Measurements from ENCODE around the gene OR2C3.

GRCh38 chr1:247576514-247576913, 40.3 kb upstream of the OR2C3 start:
- TF ChIP-seq, protein P1, sequence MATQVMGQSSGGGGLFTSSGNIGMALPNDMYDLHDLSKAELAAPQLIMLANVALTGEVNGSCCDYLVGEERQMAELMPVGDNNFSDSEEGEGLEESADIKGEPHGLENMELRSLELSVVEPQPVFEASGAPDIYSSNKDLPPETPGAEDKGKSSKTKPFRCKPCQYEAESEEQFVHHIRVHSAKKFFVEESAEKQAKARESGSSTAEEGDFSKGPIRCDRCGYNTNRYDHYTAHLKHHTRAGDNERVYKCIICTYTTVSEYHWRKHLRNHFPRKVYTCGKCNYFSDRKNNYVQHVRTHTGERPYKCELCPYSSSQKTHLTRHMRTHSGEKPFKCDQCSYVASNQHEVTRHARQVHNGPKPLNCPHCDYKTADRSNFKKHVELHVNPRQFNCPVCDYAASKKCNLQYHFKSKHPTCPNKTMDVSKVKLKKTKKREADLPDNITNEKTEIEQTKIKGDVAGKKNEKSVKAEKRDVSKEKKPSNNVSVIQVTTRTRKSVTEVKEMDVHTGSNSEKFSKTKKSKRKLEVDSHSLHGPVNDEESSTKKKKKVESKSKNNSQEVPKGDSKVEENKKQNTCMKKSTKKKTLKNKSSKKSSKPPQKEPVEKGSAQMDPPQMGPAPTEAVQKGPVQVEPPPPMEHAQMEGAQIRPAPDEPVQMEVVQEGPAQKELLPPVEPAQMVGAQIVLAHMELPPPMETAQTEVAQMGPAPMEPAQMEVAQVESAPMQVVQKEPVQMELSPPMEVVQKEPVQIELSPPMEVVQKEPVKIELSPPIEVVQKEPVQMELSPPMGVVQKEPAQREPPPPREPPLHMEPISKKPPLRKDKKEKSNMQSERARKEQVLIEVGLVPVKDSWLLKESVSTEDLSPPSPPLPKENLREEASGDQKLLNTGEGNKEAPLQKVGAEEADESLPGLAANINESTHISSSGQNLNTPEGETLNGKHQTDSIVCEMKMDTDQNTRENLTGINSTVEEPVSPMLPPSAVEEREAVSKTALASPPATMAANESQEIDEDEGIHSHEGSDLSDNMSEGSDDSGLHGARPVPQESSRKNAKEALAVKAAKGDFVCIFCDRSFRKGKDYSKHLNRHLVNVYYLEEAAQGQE (IDR thresholded peaks at IDR 0.05; ENCODE audit: low read depth, low read length) = no peak
- TF ChIP-seq, protein P2, sequence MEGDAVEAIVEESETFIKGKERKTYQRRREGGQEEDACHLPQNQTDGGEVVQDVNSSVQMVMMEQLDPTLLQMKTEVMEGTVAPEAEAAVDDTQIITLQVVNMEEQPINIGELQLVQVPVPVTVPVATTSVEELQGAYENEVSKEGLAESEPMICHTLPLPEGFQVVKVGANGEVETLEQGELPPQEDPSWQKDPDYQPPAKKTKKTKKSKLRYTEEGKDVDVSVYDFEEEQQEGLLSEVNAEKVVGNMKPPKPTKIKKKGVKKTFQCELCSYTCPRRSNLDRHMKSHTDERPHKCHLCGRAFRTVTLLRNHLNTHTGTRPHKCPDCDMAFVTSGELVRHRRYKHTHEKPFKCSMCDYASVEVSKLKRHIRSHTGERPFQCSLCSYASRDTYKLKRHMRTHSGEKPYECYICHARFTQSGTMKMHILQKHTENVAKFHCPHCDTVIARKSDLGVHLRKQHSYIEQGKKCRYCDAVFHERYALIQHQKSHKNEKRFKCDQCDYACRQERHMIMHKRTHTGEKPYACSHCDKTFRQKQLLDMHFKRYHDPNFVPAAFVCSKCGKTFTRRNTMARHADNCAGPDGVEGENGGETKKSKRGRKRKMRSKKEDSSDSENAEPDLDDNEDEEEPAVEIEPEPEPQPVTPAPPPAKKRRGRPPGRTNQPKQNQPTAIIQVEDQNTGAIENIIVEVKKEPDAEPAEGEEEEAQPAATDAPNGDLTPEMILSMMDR (IDR thresholded peaks at IDR 0.05) = peak; percentile 73
- TF ChIP-seq TEAD4 (IDR thresholded peaks at IDR 0.05; ENCODE audit: borderline replicate concordance, insufficient read depth) (no peak), FOXJ3 (CRISPR knock-in tag; IDR thresholded peaks at IDR 0.05) (no peak), POLR2AphosphoS5 (IDR thresholded peaks at IDR 0.05; ENCODE audit: low read depth, low read length) (no peak), TCF12 (IDR thresholded peaks at IDR 0.05) (no peak), EP300 (IDR thresholded peaks at IDR 0.05; ENCODE audit: borderline replicate concordance in 1 of 2, low read depth in 1 of 2, low read length in 1 of 2) (no peak), JUND (IDR thresholded peaks at IDR 0.05) (no peak), FOXM1 (IDR thresholded peaks at IDR 0.05; ENCODE audit: low read depth) (no peak), NFIC (IDR thresholded peaks at IDR 0.05; ENCODE audit: borderline replicate concordance) (no peak)

Data from SK-N-SH (cell line).